ENCODE measurements around the gene SMPD2.

SMPD2 gene

DNA sequence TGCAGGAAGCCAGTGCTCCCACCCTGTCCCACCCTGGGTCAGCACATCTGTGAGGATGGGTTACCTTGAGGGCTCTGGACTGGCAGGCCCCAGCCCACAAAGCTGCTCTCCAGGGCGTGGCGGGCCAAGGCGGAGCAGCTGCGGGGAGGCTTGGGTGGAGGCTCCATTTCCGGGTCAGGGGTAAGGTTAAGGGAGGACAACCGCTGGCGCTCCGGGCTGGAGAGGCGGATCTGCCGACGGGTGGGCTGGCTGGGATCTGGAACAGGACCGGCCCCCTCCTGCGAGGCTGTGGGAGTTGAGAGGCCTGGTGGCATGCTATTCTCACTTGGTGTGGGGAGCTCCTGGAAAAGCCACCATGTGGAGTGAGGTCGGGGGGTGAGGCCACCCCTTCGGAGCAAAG is 5.5 kb downstream of the SMPD2 start:
- DNase-seq (ENCODE audit: extremely low read depth in 1 of 2, low read depth in 1 of 2) = no peak

DNA sequence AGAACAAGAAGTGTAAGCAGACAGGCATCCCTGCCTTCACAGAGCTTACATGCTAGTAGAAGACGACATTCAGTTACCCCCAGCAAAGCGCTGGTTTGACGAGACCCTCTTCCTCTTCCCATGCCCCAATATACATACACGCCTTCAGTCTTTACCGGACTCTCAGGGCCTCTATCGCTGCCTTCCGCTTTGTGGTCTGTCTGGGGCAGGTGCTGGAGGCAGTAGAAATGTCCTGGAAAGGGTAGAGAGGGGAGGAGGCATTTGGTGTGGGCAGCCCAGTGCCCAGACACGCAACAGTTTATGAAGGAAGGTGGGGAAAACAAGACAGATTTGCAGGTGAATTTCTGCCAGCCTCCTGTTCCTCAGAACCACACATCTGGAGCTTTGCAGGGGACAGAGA is 6.0 kb downstream of the SMPD2 start:
- no peak for DNase-seq (ENCODE audit: extremely low read depth in 1 of 2, low read depth in 1 of 2)

DNA sequence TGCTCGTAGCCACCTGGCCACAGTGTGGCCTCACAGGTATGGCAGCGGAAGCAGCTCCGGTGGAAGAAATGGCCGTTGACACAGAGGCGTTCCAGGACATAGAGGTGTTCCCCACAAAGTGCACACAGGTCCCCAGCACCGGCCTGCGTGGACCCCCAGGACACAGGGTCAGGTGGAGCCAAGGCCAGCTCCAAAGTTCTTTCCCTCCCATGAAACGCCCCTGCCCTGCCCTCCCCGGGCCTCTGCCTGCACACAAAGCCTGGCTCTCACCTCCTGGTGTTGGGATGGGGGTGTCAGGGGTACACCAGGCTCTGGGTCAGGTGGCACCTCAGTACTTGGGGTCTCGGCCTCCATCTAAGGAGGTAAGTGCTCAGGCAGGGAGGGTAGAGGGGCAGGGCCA is 6.6 kb downstream of the SMPD2 start:
- DNase-seq (ENCODE audit: extremely low read depth in 1 of 2, low read depth in 1 of 2) = no peak

DNA sequence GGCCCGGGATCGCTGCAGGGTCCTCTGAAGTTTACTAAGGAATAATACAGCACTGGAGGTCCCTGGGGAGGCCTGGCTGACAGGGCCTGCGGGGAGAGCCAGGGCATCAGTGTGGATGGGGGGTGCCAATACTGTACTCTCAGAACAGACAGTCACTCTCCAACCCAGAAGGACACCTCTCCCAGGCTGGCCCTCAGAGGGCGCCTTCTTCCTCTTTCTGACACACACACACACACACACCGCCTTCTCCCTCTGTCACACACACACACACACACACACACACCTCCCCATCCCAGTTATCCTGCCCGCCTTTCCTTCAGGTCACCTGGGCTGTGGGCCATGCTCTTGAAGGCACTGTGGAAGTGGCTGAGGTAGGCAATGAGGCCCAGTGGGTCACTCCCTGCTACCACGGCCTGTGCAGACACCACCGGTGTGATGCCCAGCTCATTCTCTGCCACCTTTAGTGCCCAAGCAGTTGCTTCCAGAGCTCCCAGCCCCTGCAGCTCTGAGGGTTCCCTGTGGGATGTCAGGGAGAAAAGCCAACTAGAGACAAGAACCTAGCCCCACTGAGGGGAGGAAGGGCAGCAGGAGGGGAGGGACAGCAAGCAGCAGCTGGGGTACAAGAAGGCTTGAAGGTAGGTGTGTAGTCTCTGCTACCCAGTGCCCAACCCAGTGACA is 7.5 kb downstream of the SMPD2 start:
- DNase-seq (ENCODE audit: extremely low read depth in 1 of 2, low read depth in 1 of 2) = no peak

DNA sequence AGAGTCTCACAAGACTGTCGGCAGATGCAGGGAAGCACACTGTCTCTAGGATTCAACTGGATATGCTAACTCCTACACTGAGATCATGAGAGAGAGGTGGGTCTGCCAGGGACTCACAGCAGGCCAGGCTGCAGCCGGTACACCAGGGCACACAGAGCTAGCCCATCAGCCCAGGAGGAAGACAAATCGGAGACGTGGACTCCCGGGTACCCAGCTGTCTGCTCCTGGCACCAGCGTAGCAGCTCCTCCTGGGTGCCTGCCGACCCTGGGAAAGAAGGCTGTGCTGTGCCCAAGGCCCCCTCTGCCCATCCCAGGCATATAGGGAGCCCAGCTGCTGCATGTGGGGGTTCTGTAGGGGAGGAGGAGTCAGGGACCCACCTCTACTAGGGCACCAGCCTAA is 8.1 kb downstream of the SMPD2 start:
- DNase-seq (ENCODE audit: extremely low read depth in 1 of 2, low read depth in 1 of 2) = no peak

DNA sequence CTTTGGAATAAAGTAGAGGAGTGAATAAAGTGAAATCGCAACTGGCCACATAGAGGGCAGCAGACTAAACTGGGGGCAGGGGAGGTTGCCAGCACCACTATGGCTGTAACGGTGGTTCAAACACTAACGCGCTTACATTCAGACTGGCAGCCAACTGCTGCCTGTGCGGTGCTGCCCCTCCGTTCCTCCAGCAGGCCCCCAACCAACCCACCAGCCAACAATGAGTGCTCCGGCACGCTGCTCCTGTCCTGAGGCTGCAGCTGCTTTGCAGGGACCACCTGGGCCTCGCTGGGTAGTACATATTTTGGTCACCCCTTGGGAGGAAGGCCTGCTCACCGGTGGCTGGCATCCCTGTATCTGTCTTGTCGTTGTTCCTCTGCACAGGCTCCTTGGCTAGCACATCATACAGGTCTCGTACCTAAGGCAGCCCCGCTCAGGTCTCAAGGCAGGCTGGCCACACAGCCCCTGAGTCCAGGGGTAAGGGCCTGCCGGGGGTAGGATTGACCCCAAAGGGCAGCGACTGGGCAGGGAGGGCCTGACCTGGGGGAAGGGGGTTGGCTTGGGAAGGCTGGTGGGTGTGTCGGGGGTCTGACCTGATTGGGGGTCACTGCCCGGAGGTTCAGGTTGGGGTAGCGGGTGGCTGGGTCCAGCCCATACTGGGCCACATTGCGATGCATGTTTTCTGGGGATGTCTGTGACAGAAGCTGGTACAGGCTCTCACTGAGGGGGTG is 8.7 kb downstream of the SMPD2 start:
- DNase-seq (ENCODE audit: extremely low read depth in 1 of 2, low read depth in 1 of 2) = no peak

DNA sequence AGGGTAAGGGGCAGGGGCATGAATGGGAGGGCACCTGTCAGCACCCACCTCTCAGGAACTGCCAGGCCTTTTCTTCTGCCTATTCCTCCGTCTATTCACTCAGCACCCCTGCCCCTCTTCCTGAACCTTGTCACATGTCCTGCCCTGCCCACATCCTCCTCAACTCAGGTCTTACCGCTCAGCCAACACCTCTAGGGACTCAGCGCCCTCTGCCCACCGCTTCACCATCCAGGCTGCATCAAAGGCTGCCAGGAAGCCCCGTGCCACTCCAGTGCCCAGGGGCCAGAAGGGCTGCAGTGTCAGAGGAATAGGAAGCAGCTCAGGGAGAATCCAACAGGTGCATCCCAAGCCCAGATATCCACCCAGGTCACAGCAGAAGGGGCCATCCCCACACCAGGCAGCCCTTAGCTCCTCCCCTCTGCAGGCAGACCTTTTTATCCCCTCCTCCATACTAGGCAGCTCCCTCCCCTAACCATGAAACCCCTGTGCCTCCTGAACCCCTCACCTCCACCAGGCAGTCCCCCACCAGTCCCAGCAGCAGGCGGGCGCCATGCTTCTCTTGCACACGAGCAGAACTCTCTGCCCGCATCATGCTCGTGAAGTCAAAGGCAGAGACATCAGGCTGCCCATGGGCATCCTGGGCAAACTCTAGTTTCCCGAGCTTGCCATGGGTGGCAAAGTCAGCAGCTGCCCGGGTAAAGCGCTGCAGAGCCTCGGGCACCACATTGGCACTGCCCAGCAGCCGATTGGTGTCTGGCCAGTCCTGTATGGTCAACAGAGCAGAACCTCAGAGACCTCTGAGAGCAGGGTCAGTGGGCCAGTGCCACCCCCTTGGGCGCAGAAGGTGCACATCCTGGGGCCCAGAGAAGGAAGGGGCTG is 9.5 kb downstream of the SMPD2 start:
- no peak for DNase-seq (ENCODE audit: extremely low read depth in 1 of 2, low read depth in 1 of 2)

DNA sequence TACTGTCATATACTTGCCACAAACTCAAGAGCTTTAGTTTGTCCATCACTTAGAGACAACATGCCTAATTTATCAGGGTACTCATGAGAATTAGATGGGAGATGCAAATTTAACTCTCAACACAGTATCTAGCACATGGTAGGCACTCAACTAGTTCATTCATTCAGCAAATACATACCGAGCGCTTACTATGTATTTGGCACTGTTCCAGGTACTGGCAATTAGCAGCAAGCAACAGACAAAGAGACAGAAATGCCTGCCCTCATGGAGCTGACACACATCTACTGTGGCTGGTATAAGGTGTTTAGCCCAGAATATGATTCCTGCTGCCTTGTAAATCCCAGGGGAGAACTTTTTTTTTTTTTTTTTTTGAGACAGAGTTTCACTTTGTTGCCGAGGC is 10.3 kb downstream of the SMPD2 start:
- DNase-seq (ENCODE audit: extremely low read depth in 1 of 2, low read depth in 1 of 2) = no peak

DNA sequence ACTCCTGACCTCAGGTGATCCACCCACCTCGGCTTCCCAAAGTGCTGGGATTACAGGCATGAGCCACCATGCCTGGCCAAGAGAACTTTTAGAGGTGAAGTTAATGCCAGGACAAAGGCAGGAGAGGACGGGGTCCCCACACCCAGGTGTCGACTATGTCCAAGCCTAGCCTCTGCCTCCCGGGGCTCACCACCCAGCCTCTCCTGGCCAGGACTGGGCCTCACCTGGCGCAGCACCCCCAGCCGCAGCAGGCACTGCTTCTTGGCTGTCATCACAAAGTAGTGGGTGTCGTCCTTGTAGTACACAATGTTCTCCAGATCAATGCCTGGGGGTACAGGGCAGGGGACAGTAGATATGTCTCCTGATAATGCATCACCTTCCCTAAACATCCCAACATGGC is 10.9 kb downstream of the SMPD2 start:
- DNase-seq (ENCODE audit: extremely low read depth in 1 of 2, low read depth in 1 of 2) = no peak

DNA sequence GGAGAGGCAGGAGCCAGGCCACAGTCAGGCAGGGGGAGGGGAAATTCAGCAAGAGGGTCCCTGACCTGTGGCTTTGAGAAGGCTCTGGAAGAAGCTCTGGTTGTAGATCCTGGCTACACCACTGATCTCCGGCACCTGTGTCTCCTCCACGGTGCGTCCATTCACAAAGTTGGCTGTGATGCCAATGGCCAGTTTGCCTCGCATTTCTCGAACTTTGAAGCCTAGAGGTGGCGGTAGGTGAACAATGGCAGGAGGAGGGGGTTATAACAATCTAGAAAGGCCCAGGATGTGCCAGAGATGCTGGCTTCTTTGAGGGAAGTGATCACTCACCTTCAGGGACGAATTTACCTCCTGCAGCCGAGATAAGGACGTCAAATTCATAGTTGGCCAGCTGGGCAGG is 11.7 kb downstream of the SMPD2 start:
- DNase-seq (ENCODE audit: extremely low read depth in 1 of 2, low read depth in 1 of 2) = no peak

DNA sequence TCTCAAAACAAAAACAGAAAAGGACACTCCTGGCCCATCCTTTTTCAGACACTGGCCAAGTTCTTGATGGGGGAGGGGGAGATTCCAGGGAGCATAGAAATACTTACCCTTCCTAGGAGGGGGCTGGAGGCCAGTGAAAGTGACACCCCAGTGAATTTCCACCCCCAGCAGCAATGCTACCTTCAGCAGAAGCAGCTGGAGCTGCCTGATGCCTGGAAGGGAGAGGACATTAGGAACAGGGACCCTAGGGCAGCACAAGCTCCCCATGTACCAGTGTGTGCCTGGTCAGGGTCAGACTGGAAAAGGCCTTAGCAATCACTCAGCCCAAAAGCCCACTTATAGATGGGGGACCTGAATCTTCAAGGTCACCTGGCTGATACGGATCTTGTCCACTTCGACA is 12.6 kb downstream of the SMPD2 start:
- no peak for DNase-seq (ENCODE audit: extremely low read depth in 1 of 2, low read depth in 1 of 2)

DNA sequence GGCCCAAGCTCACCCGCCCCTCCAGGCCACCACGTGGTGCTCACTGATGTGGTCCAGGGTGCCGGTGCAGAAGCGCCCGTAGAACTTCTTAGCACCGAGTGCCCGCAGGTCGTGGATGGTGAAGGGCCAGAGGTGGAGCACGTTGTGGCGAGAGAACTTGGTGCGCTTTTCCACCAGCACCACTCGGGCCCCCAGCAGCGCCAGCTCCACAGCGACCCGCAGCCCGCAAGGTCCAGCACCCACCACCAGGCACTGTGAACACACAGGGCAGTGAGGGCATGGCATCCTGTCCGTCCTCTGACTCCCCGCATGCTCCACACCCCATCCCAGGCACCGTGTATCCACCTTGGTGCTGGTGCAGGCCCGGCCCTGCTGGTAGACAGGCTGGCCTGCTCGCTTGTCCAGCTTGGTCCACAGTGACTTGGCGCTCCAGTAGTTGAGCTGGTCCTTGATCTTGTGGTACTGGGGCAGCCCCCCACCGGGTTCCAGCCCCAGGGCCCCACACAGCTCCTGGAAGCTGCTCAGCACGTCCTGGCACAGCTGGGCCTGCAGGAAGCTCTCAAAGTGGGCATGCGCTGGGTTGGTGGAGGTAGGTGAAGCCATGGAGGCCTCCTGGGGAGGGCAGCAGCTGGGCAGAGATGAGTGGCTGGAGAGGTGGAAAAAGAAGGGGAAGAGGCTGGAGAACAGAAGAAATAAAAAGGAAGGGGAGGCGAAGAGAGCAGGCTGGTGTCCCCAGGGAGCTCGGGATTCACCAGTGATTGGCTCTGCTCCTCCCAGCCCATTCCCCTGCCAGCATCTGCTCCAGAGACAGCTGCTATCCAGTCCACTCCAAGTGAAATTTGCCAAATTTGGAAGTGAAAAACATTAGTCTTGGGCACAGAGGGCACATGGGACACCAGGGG is 13.3 kb downstream of the SMPD2 start:
- DNase-seq (ENCODE audit: extremely low read depth in 1 of 2, low read depth in 1 of 2) = no peak

DNA sequence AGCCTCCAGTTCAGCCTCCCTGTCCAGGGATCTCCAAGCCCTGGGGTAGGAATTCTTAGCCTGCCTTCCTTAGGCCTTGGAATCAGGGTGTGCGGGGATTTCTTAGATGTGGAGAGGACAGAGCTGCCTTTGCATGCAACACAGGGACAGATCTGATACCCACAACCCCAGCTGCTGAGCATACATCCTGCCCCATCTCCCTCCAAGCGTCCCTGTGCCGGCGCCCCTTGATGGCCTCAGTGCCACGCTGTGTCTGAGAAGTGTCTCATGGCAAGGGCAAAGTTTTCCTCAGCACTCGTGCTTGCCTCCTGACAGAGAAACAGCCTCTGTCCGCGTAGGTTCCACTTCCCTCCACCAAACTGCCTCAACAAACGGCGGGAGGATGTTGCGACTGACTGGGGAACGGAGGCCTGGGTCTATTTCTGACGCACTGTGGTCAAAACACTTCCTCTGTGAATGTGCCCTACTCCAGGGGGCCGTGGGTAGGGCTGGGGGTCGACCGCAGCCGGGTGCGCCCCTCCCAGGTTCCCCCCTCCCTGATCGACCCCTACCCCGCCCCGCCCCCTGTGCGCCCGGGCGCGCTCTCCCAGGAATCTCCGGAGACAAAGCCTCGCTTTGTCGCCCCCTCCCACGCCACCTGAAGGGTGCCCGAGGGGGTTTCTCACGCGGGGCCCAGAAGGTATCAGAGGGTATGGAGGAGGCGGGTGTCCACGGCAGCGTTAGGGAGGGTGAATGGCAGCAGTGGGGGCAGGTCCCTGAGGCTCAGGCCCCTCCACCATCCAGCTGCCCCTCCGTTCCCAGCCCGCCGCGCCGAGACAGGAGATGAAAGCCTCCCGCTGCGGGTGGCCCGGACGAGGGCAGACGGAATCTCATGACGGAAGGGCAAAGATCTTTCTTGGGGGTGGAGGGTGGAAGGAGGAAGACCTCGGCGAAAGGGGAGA is 14.2 kb downstream of the SMPD2 start:
- DNase-seq (ENCODE audit: extremely low read depth in 1 of 2, low read depth in 1 of 2) = peak; percentile 43 to 71

DNA sequence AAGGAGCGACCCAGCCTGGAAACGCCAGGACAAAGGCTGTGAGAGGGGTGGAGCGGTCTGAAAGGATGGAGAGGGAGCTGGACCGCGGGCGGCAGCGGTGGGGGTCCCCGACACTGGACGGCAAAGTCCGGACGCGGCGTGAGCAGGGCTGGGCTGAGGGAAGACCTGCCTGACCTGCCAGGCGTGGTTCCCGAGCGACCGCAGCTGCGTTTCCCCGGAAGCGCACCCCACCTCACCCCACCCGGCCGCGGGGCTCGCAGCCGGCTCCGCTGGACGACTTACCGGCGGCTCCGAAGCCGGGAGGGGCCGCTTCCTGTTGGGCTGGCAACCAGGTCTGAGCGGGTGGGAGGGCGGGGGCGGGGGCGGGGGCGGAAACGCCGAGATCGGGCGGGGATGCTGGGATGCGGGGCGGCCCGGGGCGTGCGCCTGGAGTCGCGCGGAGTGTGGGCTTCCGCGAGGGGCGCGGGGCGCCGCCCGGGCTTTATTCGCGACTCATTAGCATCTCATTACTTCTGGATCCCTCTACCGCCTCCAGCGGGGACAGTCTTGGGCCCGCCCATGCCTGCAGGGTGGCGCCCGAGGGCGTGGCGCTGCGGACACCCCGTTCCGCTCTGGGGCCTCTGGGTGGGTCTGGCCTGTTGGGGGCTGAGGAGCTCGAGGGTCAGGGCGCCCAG is 15.1 kb downstream of the SMPD2 start, which contains the start of gene MICAL1:
Gene MICAL1 (minus strand): TSS at position 336 of the 674 bp plus-strand sequence. CDS start 1,576 bp downstream, outside the sequence.
- peak; percentile 36 to 54 for DNase-seq (ENCODE audit: extremely low read depth in 1 of 2, low read depth in 1 of 2)

DNA sequence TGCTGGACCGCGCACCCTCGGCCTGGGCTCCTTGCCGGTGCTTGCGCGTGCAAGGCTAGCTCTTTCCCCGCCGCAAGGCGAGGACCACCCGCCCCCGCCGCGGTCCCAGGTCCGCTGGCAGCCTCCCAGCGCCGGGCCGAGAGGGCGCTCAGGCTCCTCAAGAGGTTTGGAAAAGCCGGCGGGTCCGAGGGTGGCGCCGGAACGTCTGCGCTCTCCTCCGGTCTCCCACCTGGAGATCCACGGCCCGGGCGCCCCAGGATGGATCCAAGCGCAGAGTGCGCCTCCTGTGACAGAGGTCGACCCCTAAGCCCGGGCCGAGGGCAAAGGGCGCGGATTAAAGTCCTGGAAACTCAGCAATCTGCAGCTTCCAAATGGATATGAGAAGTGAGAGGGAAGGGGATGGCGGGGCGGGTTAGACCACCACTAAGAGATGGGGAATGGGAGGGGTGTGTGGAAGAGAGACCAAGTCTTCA is 15.6 kb downstream of the SMPD2 start:
- DNase-seq (ENCODE audit: extremely low read depth in 1 of 2, low read depth in 1 of 2) = no peak

DNA sequence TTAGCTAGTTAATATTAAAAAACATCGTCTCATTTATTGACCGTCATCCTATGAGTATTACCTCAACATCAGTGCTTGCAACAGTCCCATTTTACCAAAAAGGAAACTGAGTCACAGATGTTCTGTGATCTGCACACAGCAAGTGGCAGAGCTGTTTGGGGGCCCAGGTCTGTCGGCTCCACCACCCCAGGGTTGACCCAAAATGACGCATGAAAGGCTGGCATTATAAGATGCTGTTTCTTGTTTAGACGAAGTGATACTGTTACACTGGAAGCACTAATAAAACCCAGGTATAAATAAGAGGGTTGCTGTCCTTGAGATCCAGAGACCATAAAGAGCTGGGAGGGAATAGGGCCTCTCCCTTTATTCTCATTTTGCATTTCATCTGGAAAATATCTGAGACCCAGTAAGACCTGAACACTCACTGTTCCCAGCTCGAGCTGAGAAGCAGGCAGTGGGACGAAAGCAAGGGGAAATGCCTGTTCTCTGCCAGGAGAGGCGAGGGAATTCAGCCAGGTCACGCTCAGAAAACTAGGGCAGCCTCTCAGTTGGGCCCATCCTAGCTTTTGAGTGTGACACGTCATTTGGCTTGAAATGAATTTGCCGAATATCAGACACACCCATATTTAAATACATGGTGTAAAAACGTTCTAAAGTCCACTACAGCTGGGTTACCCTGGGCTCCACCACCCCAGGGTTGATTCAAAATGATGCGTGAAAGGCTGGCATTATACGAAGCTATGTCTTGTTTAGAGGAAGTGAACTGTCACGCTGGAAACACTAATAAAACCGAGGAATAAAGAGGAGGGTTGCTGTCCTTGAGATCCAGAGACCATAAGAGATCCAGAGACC is 16.4 kb downstream of the SMPD2 start:
- no peak for DNase-seq (ENCODE audit: extremely low read depth in 1 of 2, low read depth in 1 of 2)

DNA sequence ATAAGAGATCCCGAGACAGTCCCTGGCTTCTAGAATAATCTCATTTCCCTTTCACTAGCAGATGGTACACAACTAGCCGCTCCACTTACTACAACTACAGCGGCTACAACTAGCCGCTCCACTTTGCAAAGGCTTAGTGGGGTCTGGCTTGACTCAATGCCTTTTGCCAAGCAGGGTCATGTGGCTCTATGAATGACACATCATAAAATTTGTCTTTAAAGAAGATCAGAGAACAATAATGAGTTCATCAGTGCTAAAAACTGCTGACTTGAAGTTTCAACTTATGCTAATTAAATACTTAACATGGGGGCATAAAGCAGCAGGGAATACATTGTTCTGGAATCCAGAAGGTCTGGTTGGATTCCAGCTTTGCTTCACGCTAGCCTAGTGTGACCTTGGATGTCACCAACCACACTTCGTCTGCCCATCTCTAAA is 17.1 kb downstream of the SMPD2 start:
- no peak for DNase-seq (ENCODE audit: extremely low read depth in 1 of 2, low read depth in 1 of 2)
